GM19099 (cell line): ENCODE results near the gene XIRP1.

Experiments used
- POLR2A ChIP-seq: IDR thresholded peaks from 3 replicates; pipeline ENCODE4 v1.6.1; 2011; ENCODE audit warnings: low read depth; ENCODE audit not compliant: insufficient read length; ENCODE audit errors: extremely low read depth

XIRP1 gene

DNA sequence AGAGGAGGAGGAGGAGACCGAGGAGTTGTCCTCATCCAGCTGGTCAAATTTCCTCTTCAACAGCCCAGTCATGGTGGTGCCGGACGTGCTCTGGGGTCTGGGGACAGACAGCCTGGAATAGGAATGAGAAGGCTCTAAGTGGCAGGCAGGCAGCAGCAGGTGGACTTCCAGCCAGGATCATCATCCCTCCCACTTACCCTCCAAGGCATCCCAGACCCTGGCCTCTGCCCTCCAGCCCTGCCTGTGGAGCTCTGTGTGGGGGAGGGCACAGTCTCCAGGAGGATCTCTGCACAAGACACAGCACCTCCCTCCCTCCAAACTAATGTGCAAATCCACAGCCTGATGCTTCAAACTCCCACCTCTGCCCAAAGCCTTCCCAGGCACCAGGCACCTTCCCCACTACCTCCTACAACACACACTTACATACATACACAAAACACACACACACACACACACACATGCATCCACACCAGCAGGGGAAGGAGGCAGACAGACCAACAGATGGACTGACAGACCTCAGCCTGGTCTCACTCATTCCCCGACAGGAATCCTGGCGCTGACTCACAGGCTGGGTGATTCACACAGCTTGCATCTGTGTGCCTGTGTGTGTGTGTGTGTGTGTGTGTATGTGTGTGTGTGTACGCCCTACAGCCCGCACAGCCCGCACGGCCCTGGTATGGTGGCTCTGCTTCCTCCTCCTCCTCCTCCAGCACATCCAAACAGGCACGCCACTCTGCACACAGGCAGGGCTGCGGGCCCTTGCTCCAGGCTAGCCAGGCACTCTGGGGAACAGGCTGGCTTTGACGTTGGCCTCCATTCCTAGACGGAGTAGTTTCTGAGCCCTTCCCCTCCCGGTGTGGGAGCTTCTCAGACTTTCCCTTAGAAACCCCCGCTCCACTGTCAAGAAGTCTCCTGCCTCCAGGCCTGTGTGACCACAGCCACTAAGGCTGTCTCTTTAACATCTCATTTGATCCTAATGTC is 45.5 kb downstream of the XIRP1 start:
- TF ChIP-seq POLR2A = peak; percentile 48

DNA sequence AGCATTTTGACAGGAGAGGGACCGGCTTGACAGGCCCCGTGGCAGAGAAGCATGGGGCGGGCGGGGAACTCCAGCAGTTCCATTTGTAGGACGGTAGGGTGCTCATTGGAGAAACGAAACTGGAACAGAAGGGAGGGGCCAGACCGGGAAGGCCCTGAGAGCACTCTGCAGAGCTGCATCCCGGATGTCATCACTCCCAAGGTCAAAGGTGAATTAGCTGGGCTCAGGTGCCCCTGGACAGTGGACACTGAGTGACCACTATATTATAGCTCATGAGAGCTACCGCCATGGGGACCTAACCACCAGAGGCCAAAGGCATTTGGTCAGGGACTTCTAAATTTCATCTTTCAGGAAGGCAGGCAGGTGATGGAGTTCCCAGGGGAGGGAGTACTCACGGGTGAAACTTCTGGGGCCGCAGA is 46.3 kb downstream of the XIRP1 start:
- no peak for TF ChIP-seq POLR2A

DNA sequence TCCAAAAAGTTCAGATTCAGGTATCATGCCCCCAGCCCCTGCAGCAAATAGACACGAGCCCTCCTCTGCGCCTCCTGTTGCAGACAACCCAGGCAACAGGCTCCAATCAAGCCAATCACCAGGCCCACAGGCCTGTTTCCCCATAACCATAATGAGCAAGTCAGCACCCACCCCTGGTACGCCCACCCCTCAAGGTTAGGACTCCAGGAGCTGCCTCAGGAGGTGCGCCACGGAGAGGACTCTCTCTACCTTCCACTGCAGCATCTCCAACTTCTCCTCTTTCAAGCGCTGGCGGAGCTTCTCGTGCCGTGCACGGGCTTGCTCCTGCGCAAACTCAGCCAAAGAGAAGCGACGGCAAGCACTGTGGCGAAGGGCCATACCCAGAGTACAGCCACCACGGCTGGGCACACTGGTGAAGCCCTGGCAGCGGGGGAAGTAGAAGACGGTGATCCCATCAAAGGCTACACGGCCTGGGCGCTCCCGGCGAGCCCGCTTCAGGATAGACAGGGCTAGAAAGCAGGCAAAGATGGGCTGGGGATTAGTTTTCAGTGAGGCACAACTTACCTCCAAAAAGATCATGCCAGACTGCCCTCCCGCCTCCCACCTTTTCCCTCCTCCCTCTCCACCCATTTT is 47.5 kb downstream of the XIRP1 start:
- no peak for TF ChIP-seq POLR2A

DNA sequence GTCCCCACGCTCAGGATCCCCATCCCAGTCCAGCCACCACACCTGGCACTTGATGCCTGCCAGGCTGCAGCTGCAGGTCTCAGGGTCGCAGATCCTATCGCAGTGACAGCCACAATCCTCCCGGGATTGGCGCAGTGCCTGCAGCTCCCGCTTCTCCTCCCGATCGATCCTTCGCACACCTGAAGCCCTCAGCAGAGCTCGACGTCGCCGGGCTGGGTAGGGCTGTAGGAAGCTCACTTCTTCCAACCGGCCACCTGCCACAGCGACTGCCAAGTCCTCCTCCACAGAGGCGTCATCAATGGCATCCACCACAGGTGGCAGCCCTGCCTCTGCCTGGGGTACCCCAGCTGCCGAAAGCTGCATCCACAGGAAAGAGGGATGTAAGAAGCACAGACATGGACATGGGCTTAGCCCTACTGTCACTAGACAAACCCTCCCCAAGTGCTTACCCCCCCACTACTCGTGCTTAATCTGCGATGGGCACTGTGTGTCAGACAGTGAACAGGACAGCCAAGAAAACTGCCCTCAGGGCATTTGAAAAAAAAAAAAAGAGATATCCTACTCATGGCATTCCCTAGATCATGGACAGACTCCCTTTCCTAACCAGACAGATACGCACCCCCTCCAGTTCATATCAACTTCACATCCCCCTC is 48.2 kb downstream of the XIRP1 start:
- TF ChIP-seq POLR2A = no peak

DNA sequence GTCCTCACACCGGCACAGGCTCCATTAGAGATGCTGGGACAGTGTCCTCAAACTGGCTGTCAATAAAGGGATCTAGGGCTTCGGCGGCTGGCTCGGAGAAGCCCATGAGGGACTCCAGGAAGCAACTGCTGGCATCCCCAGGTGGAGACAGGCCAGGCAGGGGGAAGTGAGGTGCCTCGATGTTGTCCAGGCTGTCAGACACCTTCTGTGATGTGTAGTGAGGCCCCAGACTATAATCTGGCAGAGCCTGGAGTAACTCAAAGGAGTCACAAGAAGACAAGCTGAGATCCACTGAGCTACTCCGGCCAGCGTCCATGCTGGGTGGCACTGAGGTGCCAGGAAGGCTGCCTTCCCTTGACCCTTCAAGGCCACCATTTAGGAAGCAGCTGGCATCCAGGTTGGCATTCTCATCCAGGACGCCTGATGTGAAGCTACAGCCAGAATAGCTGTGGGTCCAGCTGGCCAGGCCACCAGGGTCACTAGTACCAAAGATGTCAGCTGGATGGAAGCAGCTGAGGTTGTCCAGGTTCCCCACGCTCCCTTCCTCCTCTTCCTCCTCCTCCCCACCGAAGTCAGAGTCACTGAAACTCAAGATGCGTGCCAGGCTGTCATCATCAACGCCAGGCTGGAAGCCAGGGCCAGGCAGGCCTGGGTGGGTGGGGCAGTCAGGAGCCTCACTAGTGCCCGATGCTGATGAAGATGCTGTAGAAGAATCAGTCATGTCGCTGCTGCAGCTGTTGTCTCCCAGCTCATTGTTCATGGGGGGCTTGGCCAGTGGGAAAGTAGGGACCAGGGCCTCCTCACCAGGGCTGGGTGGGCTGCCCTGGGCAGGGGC is 49.1 kb downstream of the XIRP1 start:
- TF ChIP-seq POLR2A = no peak

DNA sequence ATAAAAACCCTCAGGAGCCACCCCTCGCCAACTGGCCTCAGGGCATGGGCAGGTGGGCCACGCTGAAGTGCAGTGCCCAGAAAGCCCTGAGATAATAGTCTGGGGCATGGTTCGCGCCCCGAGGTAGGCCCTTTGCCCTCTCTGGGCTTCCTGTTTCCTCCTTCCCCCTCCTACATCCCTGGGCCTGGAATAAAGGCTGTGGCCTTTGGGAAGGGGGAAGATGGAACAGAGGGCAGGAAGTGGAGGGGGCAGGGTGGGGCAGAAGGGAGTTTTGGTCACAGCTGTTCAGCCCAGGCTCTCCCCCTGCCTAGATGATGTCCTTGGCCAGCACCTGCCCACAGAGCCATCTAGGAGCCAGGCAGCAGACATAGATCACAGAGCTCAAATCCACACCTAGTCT is 50.3 kb downstream of the XIRP1 start:
- TF ChIP-seq POLR2A = no peak

DNA sequence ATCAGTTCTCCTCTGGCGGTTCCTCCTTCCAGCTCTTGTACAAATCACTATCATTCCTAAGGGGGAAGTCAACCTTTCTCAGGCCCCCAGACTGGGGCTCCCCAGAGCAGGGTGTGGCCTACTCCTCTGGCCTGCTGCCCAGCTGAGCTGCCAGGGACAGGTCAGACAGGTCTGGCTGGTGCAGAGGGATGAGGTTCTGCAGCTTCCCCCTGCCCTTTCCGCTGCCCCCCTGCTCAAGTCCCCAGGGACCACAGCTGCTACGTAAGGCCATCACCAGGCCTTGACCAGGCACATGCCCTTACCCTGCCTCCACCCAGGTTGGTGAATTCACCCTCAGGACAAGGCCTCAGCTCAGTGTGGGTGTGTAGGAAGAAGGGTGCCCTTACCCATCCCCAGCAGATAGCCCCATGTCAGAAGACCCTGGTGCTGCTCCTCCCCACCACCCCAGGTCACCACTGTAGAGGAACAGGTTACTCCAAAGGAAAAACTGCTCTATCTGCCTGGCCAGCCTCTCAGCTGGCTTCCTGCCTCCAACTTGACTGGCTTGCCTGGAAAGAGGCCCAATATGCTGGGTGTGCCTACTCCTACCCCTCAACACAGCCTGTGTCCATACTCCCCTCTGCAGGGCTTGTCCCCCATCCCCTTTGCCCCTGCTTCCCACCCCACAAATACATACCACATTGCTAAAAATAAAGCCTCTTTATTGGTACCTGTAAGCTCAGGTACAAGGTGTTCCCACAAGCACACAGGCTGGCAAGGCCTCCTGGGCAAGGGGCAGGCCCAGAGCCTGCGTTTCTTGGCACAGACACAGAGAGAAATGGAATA is 51.0 kb downstream of the XIRP1 start:
- TF ChIP-seq POLR2A = no peak

DNA sequence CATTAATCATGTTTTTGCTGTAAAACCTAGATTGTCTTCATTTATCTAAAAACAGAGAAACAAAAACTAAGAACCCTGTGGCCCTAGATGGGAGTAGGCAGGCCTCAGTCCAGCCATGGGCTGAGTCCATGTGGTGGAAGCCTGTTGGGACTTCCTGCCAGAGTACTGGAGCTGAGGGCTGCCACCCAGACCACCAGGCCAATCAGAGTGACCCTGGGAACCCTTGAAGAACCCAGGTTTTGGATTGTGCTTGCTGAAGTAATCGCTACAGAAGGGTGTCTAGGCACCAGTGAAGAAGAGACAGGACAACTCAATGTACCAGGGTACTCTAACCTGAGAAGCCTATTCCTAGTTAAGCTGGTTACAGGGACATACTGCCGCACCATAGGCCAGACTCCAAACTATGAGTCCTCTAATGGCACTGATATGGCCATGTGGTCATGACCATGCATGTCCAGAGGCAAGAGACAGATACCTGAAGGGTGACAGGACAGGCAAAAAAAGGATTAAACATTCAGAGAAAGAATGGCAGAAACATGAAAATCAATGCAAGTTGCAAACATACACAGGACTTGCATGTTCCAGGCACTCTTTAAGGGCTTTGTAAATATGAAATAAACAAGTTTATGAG is 51.9 kb downstream of the XIRP1 start:
- no peak for TF ChIP-seq POLR2A

DNA sequence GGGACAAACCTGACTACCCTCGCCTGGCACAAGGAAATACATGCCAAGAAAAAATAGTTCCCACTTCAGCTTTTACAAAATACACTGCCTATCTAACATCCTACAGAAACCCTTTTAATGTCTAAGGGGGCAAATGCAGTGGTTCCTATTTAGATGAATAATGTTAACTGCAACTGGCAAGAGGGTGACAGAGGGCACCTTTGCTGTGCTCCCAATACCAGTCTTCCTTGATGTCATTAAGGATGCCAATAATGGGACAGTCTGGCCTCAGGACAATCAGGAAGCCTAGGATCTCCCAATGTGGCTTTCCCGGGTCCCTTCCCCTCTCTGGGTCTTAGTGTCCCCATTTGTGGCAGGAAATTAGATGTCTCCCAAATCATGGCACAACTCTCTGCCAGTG is 53.0 kb downstream of the XIRP1 start:
- no peak for TF ChIP-seq POLR2A

DNA sequence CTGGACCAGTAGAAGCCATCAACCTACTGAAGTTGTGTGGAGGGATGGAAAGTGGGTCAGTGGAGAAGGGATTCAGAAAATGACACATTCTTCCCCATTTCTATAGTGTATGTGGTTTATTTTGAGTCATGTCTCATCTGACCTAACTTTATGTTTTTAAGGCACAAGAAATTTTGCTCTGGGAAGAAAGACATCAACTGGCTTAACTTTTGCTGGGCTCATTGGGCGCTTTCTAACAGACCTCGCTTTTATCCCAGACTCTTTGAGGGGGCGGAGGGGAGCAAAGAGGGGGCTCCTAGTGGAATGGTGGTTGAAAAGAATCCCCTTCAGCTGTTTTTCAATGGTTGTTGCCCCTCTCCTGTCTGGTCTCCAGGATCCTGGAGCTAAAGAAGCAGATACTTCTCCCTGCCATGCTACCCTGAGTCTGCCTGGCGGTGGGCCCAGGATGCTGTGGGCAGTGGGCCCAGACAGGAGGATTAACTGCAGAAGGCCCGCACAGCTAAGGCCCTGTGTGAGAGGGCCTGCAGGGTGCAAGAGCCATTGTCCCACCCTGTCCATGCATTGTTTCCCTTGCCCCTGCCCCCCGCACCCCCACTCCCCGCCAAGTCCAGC is 53.5 kb downstream of the XIRP1 start:
- TF ChIP-seq POLR2A = no peak

DNA sequence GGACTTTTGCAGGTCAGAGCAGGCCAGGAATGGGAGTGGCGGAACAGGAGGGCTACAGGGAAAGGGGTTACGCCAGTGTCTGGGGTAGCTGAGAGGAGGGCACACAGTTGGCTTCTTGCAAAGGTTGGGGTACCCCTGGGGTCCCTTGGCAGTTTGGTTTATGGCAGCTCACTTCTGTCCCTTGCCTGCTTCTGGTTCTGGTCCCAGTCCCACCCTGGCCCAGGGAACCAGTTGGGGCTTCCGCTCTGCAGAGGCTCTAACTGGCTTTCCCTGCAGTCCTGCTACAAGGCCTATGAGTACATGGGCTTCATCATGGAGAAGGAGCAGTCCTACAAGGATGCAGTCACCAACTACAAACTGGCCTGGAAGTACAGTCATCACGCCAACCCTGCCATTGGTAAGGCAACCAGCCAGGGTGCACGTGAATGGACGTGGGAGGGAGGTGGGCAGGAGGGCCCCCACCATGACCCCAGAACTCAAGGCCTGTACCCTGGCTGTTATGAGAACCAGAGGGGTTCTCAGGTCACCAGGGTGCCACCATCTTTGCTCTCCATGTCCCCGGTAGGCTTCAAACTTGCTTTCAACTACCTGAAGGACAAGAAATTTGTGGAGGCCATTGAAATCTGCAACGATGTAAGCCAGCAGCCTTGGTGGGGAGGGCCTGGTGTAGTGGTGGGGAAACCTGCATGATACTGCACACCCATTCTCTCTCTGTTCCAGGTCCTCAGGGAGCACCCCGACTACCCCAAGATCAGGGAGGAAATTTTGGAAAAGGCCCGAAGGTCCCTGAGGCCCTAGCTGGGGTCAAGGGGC is 54.2 kb downstream of the XIRP1 start:
- TF ChIP-seq POLR2A = peak; percentile 11

DNA sequence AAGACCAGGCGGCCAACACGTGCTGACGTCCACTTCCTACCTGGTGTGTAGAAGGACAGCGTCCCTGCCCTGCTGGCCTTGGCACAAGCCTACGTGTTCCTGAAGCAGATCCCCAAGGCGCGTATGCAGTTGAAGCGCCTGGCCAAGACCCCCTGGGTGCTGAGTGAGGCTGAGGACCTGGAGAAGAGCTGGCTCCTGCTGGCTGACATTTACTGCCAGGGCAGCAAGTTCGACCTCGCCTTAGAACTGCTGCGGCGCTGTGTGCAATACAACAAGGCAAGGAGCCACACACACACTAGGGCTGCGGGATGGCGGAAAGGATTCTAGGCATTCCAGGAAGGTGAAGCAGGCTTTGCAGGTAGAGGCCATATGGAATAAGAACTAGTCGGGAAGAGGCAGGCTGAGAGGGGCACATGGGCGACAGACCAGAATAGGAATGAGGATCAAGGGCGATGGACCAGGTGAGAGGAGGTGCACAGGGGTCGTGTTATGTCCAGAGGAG is 54.9 kb downstream of the XIRP1 start:
- no peak for TF ChIP-seq POLR2A
